NCI-H2196 treated with DMSO at 0.1 percent for 48 hours (cell line): ENCODE measurements around the gene CEPT1.

ENCODE experiments used
- DNase-seq: peaks from one replicate; lab custom pipeline; 2025; ENCODE audit not compliant: unreplicated experiment; lab: John Stamatoyannopoulos, UW

The CEPT1 gene

DNA sequence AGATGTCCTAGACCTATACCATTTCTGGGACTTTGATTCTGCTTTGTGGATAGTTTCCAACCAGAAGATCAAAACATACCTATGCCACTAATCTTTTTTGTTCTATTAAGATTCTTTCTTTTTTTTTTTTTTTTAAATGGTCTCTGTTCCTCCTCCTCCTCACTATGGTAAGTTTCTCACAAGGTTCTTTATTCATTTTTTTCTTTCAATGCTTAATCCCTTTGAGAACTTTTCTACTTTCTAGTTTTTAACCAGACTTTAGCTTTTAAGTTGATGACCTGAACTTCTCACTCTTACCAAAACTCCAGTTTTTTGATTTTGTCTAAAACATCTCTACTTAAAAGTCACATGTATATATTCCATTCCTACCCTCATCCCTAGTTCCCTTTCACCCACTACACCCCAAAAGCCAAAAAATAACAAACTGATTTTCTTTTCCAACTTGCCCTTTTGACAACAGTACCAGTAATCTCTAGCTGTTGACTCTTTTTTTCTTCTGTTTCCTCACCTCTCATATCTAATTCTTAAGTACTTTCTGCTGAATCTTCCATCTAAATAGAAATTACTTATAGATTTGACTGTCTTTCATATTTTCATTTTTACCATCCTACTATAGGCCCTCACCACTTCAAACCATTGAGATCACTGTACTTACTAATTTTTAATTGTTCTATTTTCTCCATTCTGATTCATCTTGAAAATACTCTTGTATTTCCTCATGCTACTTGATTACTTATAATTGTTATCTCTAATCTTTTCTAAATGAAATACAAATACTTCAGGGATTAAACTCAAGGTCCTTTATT, 6.1 kb downstream of the CEPT1 start:
- no peak for DNase-seq

DNA sequence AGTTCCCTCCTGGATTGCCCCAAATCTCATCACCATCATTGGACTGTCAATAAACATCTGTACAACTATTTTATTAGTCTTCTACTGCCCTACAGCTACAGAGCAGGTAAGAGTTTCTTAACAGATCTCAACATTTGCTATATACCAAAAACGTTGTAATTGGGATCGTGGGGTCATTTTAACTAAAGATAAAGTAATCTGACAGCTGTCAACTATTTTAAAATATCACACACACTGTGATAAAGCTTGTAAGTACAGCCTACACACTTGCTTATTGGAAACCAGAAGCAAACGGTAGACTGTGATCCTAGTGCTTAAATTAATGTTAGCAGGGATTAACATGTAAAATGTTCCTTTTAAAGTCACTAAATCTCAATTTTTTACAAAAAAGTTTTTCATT, 7.9 kb downstream of the CEPT1 start:
- DNase-seq: no peak

DNA sequence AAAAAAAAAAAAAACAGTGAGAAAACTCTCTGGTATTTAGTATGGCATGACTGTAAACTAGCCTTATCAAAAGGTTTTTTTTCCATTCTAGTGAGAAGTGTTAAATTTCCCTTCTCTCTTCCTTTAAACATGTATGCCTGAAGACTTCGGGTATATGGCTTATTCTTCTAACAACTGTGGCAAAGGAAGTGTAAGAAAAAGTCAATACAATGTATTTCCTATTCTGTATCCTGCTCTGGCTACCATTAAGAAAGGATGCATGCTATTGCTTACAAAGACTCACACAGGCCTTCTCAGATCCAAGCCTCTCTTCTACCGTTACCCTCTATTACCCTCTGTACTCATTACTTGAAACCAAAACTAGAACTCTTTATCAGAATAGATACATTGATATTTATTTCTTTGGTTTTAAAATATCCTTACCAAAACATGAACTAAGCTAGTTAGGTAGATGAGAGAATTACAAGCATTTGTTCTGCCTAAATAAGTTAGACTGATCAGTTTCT, 8.4 kb downstream of the CEPT1 start:
- DNase-seq: no peak

DNA sequence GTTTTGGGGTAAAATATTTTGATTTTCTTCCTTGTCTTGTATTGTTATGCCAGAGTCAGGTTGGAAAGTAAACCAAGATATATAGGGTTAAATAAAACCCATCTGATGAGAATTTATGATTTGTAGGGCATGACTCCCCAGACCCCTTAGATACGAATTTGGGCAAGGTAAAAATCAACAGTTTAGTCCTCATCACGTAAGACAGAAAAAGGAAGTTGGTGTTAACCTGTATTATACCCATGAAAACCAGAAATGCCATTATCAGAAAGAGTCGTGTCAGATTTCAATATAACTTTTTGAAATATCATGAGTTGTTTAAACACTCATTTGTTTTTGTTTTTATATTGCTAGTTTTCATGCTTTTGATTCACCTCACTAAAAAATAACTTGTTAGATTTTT, 11.8 kb downstream of the CEPT1 start:
- DNase-seq: no peak

DNA sequence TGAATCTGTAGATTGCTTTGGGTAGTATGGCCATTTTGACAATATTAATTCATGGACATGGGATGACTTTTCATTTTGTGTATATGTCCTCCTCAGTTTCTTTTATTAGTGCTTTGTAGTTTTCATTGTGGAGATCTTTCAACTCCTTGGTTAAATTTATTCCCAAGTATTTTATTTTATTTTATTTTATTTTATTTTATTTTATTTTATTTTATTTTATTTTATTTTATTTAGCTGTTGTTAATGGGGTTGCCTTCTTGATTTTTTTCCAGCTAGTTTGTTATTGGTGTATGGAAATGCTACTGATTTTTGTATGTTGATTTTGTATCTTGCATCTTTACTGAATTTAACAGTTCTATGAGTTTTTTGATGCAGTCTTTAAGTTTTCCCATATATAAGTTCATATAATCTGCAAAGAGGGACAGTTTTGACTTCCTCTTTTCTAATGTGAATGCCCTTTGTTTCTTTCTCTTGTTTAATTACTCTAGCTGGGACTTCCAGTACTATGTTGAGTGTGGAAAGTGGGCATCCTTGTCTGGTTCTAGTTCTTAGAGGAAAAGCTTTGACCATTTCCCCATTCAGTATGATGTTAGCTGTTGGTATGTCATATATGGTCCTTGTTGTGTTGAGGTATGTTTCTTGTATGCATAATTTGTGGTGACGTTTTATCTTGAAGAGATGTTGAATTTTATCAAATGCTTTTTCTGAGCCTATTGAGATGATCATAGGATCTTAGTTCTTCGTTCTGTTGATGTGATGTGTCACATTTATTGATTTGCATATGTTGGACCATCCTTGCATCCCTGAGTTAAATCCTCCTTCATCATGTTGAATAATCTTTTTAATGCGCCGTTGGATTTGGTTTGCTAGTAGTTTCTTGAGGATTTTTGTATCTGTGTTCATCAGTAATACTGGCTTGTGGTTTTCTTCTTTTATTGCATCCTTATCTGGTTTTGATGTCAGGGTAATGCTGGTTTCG, 14.3 kb downstream of the CEPT1 start:
- DNase-seq: no peak

DNA sequence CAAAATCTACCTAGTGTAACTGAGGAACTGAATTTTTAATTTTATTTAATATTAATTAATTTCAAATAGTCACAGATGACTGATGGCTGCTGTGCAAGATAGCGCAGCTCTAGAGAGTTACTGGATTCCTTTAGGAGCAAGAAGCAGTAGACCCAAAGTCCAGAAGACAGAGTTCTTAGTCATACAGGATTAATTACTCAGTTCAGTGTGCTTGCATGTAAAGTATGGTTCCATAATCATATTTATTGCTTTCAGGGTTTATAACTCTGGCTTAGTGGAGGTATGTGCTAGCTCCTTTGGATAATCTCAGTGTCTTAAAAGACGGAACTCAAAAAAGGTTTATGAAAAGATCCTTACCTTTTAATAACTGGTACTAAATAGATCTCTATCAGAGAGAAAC, 17.4 kb downstream of the CEPT1 start:
- DNase-seq: no peak

DNA sequence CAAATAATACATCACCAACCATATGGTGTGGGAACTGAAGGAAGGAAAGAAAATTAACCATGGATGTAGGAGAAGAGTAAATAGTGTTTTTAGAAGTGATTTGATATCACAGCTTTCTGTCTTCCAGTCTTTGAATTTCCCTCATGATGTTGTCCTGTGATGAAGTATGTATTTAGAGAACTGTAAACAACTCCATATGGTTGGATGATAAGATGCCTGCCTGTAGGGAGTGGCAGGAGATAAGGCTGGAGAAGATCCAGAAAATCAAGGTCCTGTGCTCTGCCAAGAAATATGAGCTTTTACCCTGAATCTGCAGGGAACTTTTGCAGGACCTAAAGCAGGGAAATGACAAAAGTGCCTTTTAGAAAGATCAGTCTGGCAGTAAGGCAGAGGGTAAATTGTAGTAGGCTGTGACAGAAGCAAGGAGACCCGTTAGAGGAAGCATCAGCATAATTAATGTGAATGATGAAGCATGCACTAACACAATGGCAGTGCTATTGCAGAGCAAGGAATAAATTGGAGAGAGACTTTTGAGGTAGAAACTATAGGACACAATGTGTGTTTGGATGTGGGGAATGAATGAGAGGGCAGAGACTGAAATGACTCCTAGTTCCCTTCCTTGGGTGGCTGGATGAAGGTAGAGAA, 21.9 kb downstream of the CEPT1 start:
- no peak for DNase-seq

DNA sequence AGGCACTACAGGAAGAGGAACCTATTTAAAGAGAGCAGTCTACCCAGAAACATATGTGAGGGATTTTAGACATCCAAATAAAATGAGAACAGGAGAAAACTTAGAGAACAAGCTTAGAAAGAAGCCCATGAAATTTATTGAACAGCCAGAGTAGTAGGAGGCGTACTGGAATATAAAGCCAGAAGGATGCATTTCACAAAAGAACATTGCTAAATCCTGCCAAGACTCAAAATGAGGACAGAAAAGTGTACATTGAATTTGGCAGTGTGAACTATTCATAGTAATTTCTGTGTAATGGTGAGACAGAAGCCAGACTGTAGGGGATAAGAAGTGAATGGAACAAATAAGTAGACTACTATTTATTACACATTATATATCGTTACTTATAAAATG, 22.5 kb downstream of the CEPT1 start:
- no peak for DNase-seq

DNA sequence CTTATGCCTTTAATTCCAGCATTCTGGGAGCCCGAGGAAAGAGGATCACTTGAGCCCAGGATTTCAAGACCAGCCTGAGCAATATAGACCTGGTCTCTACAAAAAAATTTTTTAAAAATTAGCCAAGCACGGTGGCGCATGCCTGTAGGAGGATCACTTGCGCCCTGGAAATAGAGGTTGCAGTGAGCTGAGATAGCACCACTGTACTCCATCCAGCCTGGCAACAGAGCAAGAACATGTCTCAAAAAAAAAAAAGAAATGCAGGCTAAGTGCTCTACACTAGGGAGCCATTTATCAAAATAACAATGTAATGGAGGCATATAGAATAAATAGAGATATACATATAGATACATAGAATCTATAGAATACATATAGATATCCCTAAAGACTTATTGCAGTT, 23.3 kb downstream of the CEPT1 start:
- no peak for DNase-seq

DNA sequence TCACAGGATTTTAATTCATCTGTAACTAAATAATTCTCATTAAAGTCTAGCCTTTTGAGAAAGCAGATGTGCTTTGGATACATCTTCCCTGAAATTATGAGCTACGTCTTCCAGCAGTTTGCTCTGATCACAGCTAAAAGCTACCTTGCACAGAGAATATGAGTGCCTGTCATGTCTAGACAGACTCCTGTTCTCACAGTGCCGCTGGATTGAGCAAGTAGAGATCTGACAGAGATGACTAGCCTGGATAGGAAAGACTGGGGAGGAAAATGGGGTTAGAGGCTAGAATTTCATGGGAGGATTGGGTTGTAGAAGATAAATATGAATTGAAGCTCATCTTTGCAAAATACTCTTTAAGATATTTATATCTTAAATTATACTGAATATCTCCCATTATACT, 24.1 kb downstream of the CEPT1 start:
- no peak for DNase-seq

DNA sequence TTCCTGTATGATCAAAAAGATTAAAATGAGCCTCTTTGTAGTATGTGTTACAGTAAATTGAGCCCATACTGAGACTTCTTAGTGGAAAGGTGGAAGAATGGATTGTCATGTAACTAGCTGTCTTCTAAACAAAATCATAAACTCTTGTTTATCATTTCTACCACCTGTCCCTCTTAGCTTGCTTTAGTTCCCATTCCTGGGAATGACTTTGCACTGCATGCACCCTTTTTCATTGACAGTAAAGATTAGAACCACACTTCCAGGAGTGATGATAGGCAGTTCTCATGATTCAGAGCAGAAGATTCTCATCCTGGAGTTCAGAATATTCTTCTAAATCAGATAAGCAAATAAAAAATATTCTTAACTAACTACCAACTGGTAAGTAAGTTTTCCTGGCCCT, 32.4 kb downstream of the CEPT1 start:
- DNase-seq: no peak

DNA sequence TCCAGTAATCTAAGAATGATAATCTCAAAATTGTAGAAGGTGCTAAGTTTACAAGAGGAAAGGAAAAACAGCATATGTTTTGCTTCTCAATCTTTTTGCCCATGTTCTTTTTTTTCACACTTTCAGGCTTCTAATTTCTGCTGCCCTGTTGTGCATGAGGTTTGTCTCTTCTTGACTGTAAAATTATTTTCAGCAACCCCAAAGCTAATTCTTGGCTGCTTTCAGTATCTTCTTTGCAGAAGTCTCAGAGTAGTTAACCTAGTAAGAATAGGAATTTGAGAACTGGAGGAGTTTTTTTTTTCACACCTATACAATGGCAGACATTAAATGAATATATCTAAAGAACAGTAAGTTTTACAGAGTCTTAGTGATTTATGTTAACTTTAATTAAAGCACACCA, 34.0 kb downstream of the CEPT1 start:
- no peak for DNase-seq

DNA sequence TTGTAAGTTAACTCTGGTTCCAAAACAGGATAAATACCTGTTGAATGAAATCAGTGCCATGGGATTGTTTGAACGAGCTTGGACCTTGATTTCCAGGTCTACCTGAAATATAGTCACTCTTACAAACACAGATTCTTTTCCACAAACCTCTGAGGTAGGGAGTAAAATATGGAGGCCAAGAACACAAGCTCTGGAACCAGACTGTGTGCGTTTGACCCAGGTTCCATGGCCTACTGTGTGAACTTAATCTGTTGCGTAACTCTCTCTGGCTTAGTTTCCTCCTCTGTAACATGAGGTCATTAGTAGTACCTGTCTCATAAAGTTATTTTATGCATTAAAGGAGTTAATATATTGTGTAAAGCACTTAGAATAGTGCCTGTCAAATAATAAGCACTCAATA, 35.3 kb downstream of the CEPT1 start:
- no peak for DNase-seq

DNA sequence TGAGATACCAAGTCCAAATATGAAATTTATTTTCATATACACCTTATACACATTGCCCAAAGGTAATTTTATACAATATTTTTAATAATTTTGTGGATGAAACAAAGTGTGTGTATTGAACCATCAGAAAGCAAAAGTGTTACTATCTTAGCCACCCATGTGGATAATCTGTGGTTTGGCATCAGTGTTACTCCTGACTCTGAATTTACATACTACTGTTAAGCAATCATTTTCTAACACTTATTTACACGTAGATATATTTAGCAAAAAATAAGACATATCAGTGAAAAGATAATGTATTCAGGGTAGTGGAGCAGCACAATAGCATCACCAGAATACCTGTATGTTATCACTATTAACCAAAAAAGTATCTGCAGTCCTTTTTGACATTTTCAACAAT, 36.7 kb downstream of the CEPT1 start:
- DNase-seq: no peak

DNA sequence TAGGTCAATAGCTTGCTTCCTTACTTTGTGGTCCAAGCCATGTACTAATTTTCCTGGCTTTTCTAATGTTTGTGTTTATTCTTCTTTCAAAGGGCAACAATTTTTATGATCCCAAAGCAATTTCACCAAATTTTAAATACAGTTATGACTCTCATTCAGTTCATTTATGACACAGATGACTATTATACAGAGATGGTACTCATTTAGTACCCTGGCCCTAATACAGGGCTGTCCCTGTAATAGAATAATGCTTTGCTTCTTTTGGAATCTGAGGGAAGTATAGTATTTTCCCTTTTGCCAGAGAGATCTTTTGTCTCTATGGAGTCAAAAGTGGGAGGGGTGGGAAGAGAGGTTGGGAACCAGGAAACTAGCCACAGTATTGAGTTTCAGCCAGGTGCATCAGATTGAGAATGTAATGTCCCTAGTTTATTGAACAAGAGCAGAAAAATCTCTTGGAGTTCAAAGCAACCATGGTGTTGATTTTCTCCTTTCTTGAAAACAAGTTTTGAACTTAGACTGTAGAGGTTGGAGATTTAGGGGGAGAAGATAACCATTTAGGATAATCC, 40.0 kb downstream of the CEPT1 start:
- DNase-seq: peak; percentile 31

DNA sequence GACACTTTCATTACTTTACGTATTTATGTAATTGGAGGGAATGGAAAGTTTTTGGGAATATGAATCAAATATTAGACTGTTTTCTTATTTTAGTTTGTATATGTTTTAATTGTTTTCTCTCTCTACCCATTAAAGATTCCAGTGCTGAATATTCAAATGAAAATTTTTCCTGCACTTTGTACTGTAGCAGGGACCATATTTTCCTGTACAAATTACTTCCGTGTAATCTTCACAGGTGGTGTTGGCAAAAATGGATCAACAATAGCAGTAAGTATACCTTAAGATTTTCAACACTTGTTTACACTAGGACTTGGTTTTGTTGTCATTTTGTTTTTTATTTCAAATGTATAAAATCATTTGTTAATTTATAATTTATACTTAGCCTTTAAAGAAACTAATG, 42.0 kb downstream of the CEPT1 start:
- no peak for DNase-seq

DNA sequence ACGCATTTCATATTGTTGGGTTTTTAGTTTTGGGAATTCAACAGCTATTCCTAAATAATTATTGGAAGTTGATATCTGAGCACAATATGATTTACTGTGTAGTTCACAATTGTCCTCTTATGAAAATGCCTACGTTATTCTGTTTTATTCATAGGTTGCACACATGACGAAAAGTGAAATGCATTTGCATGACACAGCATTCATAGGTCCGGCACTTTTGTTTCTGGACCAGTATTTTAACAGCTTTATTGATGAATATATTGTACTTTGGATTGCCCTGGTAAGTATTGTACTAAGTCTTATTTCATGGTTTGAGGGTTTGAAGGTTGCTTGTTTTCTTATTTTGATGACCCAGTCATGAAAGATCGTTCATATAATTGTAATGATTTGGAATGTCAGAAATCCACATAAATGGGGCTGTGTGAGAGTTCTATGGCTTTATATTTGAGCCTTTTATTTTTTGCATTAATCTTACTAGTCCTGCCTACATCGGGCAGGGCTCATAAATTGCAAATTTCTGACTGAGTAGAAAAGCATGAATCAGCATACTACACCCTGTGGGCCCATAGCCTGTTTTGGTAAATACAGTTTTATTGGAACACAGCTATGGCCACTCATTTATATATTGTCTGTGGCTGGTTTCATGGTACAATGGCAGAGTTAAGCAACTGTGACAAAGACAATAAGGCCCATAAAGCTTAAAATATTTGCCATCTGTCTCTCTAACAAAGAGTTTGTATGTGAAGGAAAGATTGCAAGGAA, 43.5 kb downstream of the CEPT1 start:
- no peak for DNase-seq

DNA sequence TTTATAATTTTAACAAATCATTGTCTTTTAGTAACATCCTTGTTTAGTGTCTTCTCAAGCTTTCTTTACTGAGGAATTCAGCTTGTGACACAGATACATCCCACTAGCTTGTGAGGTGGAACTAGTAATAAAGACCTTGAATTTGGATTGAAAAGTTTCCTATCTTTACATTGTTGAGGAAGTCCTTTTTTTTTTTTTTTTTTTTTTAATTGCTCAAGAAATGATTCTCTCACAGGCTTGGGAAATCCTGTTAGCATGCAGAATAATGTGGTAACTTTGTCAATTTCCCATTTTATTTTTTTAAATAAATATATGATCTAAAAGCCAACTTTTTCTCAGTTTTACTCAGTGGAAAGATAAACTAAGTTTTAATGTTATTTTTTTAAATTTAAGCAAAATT, 44.6 kb downstream of the CEPT1 start:
- no peak for DNase-seq

DNA sequence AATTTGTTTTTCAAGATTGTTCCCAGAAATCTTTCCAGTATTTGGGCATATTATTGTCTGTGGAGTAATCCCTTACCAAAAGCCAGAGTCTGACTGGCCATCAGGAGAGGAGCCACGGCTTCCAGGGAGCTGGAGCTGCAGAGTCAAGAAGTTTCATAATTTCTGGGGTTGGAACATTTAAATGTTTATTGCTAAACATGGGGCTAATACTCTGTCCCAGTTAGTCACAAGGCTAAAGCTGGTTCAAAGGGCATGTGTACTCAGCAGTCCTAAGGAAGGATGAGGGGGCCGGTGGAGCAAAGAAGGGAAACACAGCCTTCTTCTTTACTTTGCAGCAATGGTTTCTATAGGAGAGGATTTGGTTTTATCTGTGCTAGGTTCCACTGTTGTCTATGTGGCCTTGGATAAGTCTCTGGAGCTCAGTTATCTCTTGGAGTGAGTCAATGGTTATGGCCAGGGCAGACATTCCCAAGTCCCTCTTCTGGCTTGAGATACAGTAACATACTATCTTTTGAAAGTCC, 51.0 kb downstream of the CEPT1 start:
- no peak for DNase-seq

DNA sequence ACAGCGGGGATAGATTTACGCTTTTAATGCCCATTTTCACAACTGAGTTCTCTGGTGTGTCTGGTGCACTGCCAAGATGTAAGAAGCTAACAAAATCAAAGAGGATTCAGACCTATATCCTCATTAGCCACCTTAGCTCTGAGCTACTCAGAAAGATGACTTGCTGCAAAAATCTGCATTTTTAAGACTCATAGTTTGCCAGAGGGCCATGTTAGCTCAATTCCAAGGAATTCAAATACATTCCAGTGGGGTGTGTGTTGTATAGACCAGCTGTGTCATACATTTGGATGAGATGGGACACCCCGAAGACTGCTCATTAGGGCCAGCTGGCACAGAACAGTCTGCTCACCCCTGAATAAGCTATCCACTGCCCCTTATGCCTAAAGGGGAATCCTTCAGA, 51.5 kb downstream of the CEPT1 start:
- no peak for DNase-seq
